NCI-H446 (cell line): ENCODE measurements around the gene ASCL3.
"Not testable (repeated sequence)": the region's sequence is repeated elsewhere in the genome, so short reads cannot be mapped to it uniquely, and the experiment has no call there.

Source experiments
- DNase-seq, 2 experiments: peaks; one replicate each; lab custom pipeline; 2025; lab: John Stamatoyannopoulos, UW

ASCL3 gene

GRCh38 chr11:8942518-8943066 lies at the start of gene ASCL3:
Gene ASCL3 (minus strand): TSS chr11:8943016. CDS start chr11:8938161, 4,855 bp downstream.
- DNase-seq = no peak

GRCh38 chr11:8989453-8989852 lies 46.6 kb upstream of the ASCL3 start:
- DNase-seq = no peak

- DNase-seq = no peak
Measured at GRCh38 chr11:8988329-8989234, 45.8 kb upstream of the ASCL3 start.

GRCh38 chr11:8987446-8987845 lies 44.6 kb upstream of the ASCL3 start:
- no peak for DNase-seq

- not testable (repeated sequence) for DNase-seq
Measured at GRCh38 chr11:8986772-8987171, 44.0 kb upstream of the ASCL3 start.

GRCh38 chr11:8985462-8985861 lies 42.6 kb upstream of the ASCL3 start:
- DNase-seq = no peak

GRCh38 chr11:8983552-8983951 lies 40.7 kb upstream of the ASCL3 start:
- no peak for DNase-seq

GRCh38 chr11:8980485-8980884 lies 37.7 kb upstream of the ASCL3 start:
- no peak for DNase-seq

- not testable (repeated sequence) for DNase-seq
Measured at GRCh38 chr11:8979365-8979764, 36.5 kb upstream of the ASCL3 start.

- DNase-seq = no peak
Measured at GRCh38 chr11:8973121-8973520, 30.3 kb upstream of the ASCL3 start.

- DNase-seq = no peak
Measured at GRCh38 chr11:8971924-8972316, 29.1 kb upstream of the ASCL3 start.

GRCh38 chr11:8971196-8971923 lies 28.5 kb upstream of the ASCL3 start:
- DNase-seq = no peak

GRCh38 chr11:8967184-8967583 lies 24.4 kb upstream of the ASCL3 start:
- DNase-seq = no peak

- DNase-seq = peak; percentile 54 to 82
Measured at GRCh38 chr11:8964324-8965320, 21.8 kb upstream of the ASCL3 start, which contains the start of gene TMEM9B. Gene TMEM9B (minus strand): TSS chr11:8964442. CDS start chr11:8964313, 129 bp downstream.

GRCh38 chr11:8963569-8964323 lies 20.9 kb upstream of the ASCL3 start:
- peak; percentile 20 to 82 for DNase-seq

GRCh38 chr11:8962841-8963240 lies 20.0 kb upstream of the ASCL3 start:
- no peak for DNase-seq

GRCh38 chr11:8961401-8961800 lies 18.6 kb upstream of the ASCL3 start:
- DNase-seq = no peak

- peak; percentile 32 to 63 for DNase-seq
Measured at GRCh38 chr11:8959546-8960166, 16.8 kb upstream of the ASCL3 start.

- DNase-seq = no peak
Measured at GRCh38 chr11:8956860-8957259, 14.0 kb upstream of the ASCL3 start.

- DNase-seq = no peak
Measured at GRCh38 chr11:8948886-8949285, 6.1 kb upstream of the ASCL3 start.
